GM12872 (cell line): ENCODE data around the gene ADAMTS2.

Source experiments
- CTCF ChIP-seq: IDR thresholded peaks from 3 replicates; pipeline ENCODE4 v1.5.1; 2011; ENCODE audit warnings: low read depth, mild to moderate bottlenecking, low read length, moderate library complexity; ENCODE audit not compliant: insufficient read depth

ADAMTS2 gene

GRCh38 chr5:179123491-179124272 is 221.6 kb downstream of the ADAMTS2 start:
- no peak for TF ChIP-seq CTCF

- no peak for TF ChIP-seq CTCF
Observed at GRCh38 chr5:179123109-179123426, 222.2 kb downstream of the ADAMTS2 start.

- no peak for TF ChIP-seq CTCF
Observed at GRCh38 chr5:179122411-179123108, 222.7 kb downstream of the ADAMTS2 start.

GRCh38 chr5:179121667-179122111 is 223.6 kb downstream of the ADAMTS2 start:
- TF ChIP-seq CTCF = no peak

GRCh38 chr5:179120951-179121666 is 224.2 kb downstream of the ADAMTS2 start:
- no peak for TF ChIP-seq CTCF

- no peak for TF ChIP-seq CTCF
Observed at GRCh38 chr5:179120421-179120861, 224.8 kb downstream of the ADAMTS2 start.
